ENCODE results near the gene TEX29. TPM values are rescaled to one million over a fixed set of nuclear protein-coding genes. Genes with fewer than 3 reads are reported as not detected.

Gene TEX29
- total and polyA plus RNA-seq, 10 of the 15 experiments (the other 5 are each of a cell fraction or from before 2014, with no cell fraction given), result 0.14 to 0.30 (median 0.22) TPM; not detected in 7

DNA sequence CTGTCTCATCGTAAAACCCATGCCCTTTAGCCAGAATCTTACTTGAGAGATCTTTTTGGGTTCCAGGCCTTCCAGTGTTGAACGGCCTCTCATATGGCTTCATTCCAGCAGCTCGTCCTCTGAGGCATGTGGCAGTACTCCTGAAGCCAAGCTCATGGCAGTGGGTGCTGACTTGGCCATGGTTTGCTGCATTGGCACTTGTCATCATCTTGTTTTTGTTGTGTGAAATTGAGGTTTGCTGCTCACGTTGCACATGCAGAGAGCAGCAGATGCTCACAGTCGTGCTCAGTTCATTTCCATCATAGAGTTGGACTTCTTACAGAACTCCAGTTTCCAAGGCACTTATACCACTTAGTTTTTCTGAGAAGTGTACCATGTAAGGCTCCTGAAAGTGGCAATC, 14.9 kb downstream of the TEX29 start (continued):
- TF ChIP-seq, protein P1, sequence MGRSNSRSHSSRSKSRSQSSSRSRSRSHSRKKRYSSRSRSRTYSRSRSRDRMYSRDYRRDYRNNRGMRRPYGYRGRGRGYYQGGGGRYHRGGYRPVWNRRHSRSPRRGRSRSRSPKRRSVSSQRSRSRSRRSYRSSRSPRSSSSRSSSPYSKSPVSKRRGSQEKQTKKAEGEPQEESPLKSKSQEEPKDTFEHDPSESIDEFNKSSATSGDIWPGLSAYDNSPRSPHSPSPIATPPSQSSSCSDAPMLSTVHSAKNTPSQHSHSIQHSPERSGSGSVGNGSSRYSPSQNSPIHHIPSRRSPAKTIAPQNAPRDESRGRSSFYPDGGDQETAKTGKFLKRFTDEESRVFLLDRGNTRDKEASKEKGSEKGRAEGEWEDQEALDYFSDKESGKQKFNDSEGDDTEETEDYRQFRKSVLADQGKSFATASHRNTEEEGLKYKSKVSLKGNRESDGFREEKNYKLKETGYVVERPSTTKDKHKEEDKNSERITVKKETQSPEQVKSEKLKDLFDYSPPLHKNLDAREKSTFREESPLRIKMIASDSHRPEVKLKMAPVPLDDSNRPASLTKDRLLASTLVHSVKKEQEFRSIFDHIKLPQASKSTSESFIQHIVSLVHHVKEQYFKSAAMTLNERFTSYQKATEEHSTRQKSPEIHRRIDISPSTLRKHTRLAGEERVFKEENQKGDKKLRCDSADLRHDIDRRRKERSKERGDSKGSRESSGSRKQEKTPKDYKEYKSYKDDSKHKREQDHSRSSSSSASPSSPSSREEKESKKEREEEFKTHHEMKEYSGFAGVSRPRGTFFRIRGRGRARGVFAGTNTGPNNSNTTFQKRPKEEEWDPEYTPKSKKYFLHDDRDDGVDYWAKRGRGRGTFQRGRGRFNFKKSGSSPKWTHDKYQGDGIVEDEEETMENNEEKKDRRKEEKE (IDR thresholded peaks at IDR 0.05), result no peak
- TF ChIP-seq CREM (IDR thresholded peaks at IDR 0.05; ENCODE audit: low read depth) (no peak), GABPA (IDR thresholded peaks at IDR 0.05; ENCODE audit: low read depth) (no peak)

DNA sequence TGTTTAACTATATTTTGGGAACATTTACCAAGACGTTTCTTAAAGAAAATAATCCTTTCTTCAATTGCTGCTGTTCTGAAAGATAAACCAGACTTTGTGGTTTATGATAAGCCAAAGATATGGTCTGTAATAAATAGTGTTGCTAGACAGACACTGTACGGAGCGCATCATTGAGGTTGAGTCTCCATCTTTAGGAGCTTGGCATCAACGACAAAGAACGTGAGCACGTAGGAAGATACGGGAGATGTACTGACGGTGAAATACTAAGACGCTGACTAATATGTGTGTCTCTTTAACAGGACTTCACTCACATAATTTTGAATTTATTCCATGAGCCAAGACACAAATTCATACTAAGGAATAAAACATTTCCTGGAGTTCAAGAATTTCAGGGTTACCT, 16.2 kb downstream of the TEX29 start:
- Histone ChIP-seq H2AFZ (ENCODE audit: control insufficient read depth, low read depth, low read length) (no peak overlapping the region), H3K4me2 (ENCODE audit: control insufficient read depth, insufficient read depth) (no peak overlapping the region), H3K4me3 (no peak overlapping the region), H3K9ac (ENCODE audit: control insufficient read depth, insufficient read depth, low read length) (no peak overlapping the region), H3K9me3 (replicated peaks; ENCODE audit: control insufficient read depth, insufficient read depth, low read length) (no peaks in the 10 kb centered on the region; the same call in 2 of the 3 replicates), H3K36me3 (ENCODE audit: control insufficient read depth in 2 of 2, insufficient read depth in 2 of 2, low read length in 1 of 2) (no peaks in the 10 kb centered on the region; a peak in 1 of 4 replicates), H3K4me1 (ENCODE audit: control insufficient read depth, insufficient read depth, low read length) (no peaks in the 10 kb centered on the region), H3K27ac (ENCODE audit: control insufficient read depth, insufficient read depth) (no peak overlapping the region), H4K20me1 (ENCODE audit: control insufficient read depth, insufficient read depth) (no peaks in the 10 kb centered on the region), H3K27me3 (replicated peaks in 1 of 2; ENCODE audit: control insufficient read depth in 2 of 2, insufficient read depth in 2 of 2, low read length in 1 of 2) (no peaks in the 10 kb centered on the region), H3K79me2 (ENCODE audit: control insufficient read depth, insufficient read depth, low read length) (no peaks in the 10 kb centered on the region)
- no peak for ATAC-seq
- in situ Hi-C loops (cut with MboI) (loop anchor here (5.0 kb wide), 1 partner anchor 49 kb away; no protein-coding TSS in a partner anchor), intact Hi-C loops (cut with micrococcal nuclease; ENCODE audit: unreplicated experiment) (no loop called here)
- ChIA-PET SMC1A (ENCODE audit: uncharacterized antibody, unreplicated experiment) (no interaction called here), CTCF (no interaction called here), POLR2A (interaction anchor here (0.6 kb wide), 1 partner anchor 92 kb away, joined by 9 read pairs; no protein-coding TSS in a partner anchor), RAD21 (ENCODE audit: unreplicated experiment) (no interaction called here)
- BruUV-seq (replicated peaks), result no TSS peak
- 85% methylated on average over 9 of the region's 9 CpGs for WGBS (ENCODE audit: insufficient coverage, insufficient replicate concordance, low lambda C conversion rate, missing lambda C conversion rate)
- no peak for FAIRE-seq
- DNase-seq (ENCODE audit: low read depth, low spot score), result no peak
- no peak for TF ChIP-seq WRNIP1 (IDR thresholded peaks at IDR 0.05; ENCODE audit: borderline replicate concordance, low read depth, low read length)
- TF ChIP-seq, protein P2, sequence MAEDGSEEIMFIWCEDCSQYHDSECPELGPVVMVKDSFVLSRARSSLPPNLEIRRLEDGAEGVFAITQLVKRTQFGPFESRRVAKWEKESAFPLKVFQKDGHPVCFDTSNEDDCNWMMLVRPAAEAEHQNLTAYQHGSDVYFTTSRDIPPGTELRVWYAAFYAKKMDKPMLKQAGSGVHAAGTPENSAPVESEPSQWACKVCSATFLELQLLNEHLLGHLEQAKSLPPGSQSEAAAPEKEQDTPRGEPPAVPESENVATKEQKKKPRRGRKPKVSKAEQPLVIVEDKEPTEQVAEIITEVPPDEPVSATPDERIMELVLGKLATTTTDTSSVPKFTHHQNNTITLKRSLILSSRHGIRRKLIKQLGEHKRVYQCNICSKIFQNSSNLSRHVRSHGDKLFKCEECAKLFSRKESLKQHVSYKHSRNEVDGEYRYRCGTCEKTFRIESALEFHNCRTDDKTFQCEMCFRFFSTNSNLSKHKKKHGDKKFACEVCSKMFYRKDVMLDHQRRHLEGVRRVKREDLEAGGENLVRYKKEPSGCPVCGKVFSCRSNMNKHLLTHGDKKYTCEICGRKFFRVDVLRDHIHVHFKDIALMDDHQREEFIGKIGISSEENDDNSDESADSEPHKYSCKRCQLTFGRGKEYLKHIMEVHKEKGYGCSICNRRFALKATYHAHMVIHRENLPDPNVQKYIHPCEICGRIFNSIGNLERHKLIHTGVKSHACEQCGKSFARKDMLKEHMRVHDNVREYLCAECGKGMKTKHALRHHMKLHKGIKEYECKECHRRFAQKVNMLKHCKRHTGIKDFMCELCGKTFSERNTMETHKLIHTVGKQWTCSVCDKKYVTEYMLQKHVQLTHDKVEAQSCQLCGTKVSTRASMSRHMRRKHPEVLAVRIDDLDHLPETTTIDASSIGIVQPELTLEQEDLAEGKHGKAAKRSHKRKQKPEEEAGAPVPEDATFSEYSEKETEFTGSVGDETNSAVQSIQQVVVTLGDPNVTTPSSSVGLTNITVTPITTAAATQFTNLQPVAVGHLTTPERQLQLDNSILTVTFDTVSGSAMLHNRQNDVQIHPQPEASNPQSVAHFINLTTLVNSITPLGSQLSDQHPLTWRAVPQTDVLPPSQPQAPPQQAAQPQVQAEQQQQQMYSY (CRISPR knock-in tag; IDR thresholded peaks at IDR 0.05), result no peak
- TF ChIP-seq CBX3 (IDR thresholded peaks at IDR 0.05; ENCODE audit: borderline replicate concordance, low read depth), result no peak
- TF ChIP-seq, protein P3, sequence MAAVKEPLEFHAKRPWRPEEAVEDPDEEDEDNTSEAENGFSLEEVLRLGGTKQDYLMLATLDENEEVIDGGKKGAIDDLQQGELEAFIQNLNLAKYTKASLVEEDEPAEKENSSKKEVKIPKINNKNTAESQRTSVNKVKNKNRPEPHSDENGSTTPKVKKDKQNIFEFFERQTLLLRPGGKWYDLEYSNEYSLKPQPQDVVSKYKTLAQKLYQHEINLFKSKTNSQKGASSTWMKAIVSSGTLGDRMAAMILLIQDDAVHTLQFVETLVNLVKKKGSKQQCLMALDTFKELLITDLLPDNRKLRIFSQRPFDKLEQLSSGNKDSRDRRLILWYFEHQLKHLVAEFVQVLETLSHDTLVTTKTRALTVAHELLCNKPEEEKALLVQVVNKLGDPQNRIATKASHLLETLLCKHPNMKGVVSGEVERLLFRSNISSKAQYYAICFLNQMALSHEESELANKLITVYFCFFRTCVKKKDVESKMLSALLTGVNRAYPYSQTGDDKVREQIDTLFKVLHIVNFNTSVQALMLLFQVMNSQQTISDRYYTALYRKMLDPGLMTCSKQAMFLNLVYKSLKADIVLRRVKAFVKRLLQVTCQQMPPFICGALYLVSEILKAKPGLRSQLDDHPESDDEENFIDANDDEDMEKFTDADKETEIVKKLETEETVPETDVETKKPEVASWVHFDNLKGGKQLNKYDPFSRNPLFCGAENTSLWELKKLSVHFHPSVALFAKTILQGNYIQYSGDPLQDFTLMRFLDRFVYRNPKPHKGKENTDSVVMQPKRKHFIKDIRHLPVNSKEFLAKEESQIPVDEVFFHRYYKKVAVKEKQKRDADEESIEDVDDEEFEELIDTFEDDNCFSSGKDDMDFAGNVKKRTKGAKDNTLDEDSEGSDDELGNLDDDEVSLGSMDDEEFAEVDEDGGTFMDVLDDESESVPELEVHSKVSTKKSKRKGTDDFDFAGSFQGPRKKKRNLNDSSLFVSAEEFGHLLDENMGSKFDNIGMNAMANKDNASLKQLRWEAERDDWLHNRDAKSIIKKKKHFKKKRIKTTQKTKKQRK (IDR thresholded peaks at IDR 0.05; ENCODE audit: low read depth, low read length), result no peak
- TF ChIP-seq, protein P1 (IDR thresholded peaks at IDR 0.05), result no peak

All from GM12878 (cell line).